Lower leg skin (tissue), 3 donors: ENCODE data around the gene STAU1.

Experiments used
- CTCF ChIP-seq, 3 donors: fragments of 450-650 bp; IDR thresholded peaks; one replicate each; pipeline ENCODE4 v1.5.1; 2016; ENCODE audit warnings: antibody characterized with exemption in 3 of 3, mild to moderate bottlenecking in 3 of 3, moderate library complexity in 2 of 3
- POLR2A ChIP-seq, 2 donors: fragments of 450-650 bp; IDR thresholded peaks; one replicate each; pipeline ENCODE4 v1.6.1; 2016 to 2017; ENCODE audit warnings: antibody characterized with exemption in 2 of 2, mild to moderate bottlenecking in 1 of 2, moderate library complexity in 1 of 2

GRCh38 chr20:49230021-49230420 is 41.9 kb upstream of the STAU1 start:
- TF ChIP-seq CTCF (IDR thresholded peaks at IDR 0.05) (no peak), POLR2A (IDR thresholded peaks at IDR 0.05) (no peak)
